ENCODE data around the gene C19orf12.
"Not testable (repeated sequence)": the region's sequence is repeated elsewhere in the genome, so short reads cannot be mapped to it uniquely, and the experiment has no call there.

C19orf12 gene

GRCh38 chr19:29715701-29716581, 880 bp upstream of the C19orf12 start:
- Histone ChIP-seq H3K4me3 (ENCODE audit: low read length) (peak overlapping the region; percentile 87), H3K4me1 (ENCODE audit: insufficient read depth, low read length) (peaks cover 17% of the 10 kb centered on the region), H3K9me3 (ENCODE audit: low read length) (no peaks in the 10 kb centered on the region), H3K36me3 (ENCODE audit: insufficient read depth, low read length) (peaks cover 5% of the 10 kb centered on the region), H3K27me3 (ENCODE audit: insufficient read depth, low read length) (no peaks in the 10 kb centered on the region), H2AFZ (ENCODE audit: low read depth, low read length) (peak overlapping the region; percentile 94)

GRCh38 chr19:29714371-29714952, 599 bp downstream of the C19orf12 start:
- H3K4me3 ChIP-seq (ENCODE audit: low read length), result peak overlapping the region; percentile 87

GRCh38 chr19:29712744-29713516, 2.1 kb downstream of the C19orf12 start:
- Histone ChIP-seq H3K4me1 (ENCODE audit: insufficient read depth, low read length) (peaks cover 17% of the 10 kb centered on the region), H3K36me3 (ENCODE audit: insufficient read depth, low read length) (peaks cover 14% of the 10 kb centered on the region), H3K4me3 (ENCODE audit: low read length) (no peak overlapping the region), H3K9me3 (ENCODE audit: low read length) (no peaks in the 10 kb centered on the region), H3K27me3 (ENCODE audit: insufficient read depth, low read length) (no peaks in the 10 kb centered on the region), H2AFZ (ENCODE audit: low read depth, low read length) (no peak overlapping the region)

More at GRCh38 chr19:29714371-29714952, 599 bp downstream of the C19orf12 start:
- Histone ChIP-seq H3K27me3 (ENCODE audit: insufficient read depth, low read length) (no peaks in the 10 kb centered on the region), H3K4me1 (ENCODE audit: insufficient read depth, low read length) (peaks cover 17% of the 10 kb centered on the region), H3K36me3 (ENCODE audit: insufficient read depth, low read length) (peaks cover 5% of the 10 kb centered on the region), H3K9me3 (ENCODE audit: low read length) (no peaks in the 10 kb centered on the region), H2AFZ (ENCODE audit: low read depth, low read length) (peak overlapping the region; percentile 94)

GRCh38 chr19:29711584-29712132, 3.4 kb downstream of the C19orf12 start:
- Histone ChIP-seq H3K27me3 (ENCODE audit: insufficient read depth, low read length) (no peaks in the 10 kb centered on the region), H3K9me3 (ENCODE audit: low read length) (no peaks in the 10 kb centered on the region), H3K36me3 (ENCODE audit: insufficient read depth, low read length) (peaks cover 19% of the 10 kb centered on the region), H3K4me1 (ENCODE audit: insufficient read depth, low read length) (peaks cover 17% of the 10 kb centered on the region), H2AFZ (ENCODE audit: low read depth, low read length) (no peak overlapping the region), H3K4me3 (ENCODE audit: low read length) (no peak overlapping the region)

GRCh38 chr19:29709440-29709798, 5.6 kb downstream of the C19orf12 start:
- not testable (repeated sequence) for H2AFZ ChIP-seq (ENCODE audit: low read depth, low read length); H3K4me1 ChIP-seq (ENCODE audit: insufficient read depth, low read length); H3K27me3 ChIP-seq (ENCODE audit: insufficient read depth, low read length); H3K4me3 ChIP-seq (ENCODE audit: low read length); H3K9me3 ChIP-seq (ENCODE audit: low read length)
- H3K36me3 ChIP-seq (ENCODE audit: insufficient read depth, low read length), result peaks cover 27% of the 10 kb centered on the region

- H3K9me3 ChIP-seq (ENCODE audit: low read length), result no peaks in the 10 kb centered on the region
- peaks cover 3% of the 10 kb centered on the region for H3K4me1 ChIP-seq (ENCODE audit: insufficient read depth, low read length)
- peaks cover 30% of the 10 kb centered on the region for H3K36me3 ChIP-seq (ENCODE audit: insufficient read depth, low read length)
- H2AFZ ChIP-seq (ENCODE audit: low read depth, low read length), result no peak overlapping the region
- no peaks in the 10 kb centered on the region for H3K27me3 ChIP-seq (ENCODE audit: insufficient read depth, low read length)
- H3K4me3 ChIP-seq (ENCODE audit: low read length), result no peak overlapping the region
These were observed 6.3 kb downstream of the C19orf12 start for GRCh38 chr19:29708554-29709439.

GRCh38 chr19:29706635-29707034, 8.4 kb downstream of the C19orf12 start:
- no peaks in the 10 kb centered on the region for H3K27me3 ChIP-seq (ENCODE audit: insufficient read depth, low read length)
- H2AFZ ChIP-seq (ENCODE audit: low read depth, low read length), result no peak overlapping the region
- H3K4me3 ChIP-seq (ENCODE audit: low read length), result no peak overlapping the region
- peaks cover 25% of the 10 kb centered on the region for H3K36me3 ChIP-seq (ENCODE audit: insufficient read depth, low read length)
- H3K9me3 ChIP-seq (ENCODE audit: low read length), result no peaks in the 10 kb centered on the region
- H3K4me1 ChIP-seq (ENCODE audit: insufficient read depth, low read length), result no peaks in the 10 kb centered on the region

- Histone ChIP-seq H3K9me3 (ENCODE audit: low read length) (no peaks in the 10 kb centered on the region), H2AFZ (ENCODE audit: low read depth, low read length) (no peak overlapping the region), H3K4me1 (ENCODE audit: insufficient read depth, low read length) (no peaks in the 10 kb centered on the region), H3K36me3 (ENCODE audit: insufficient read depth, low read length) (peaks cover 25% of the 10 kb centered on the region), H3K27me3 (ENCODE audit: insufficient read depth, low read length) (no peaks in the 10 kb centered on the region), H3K4me3 (ENCODE audit: low read length) (no peak overlapping the region)
These were observed 9.4 kb downstream of the C19orf12 start for GRCh38 chr19:29705706-29706105.

- Histone ChIP-seq H3K27me3 (ENCODE audit: insufficient read depth, low read length) (no peaks in the 10 kb centered on the region), H2AFZ (ENCODE audit: low read depth, low read length) (no peak overlapping the region), H3K4me1 (ENCODE audit: insufficient read depth, low read length) (no peaks in the 10 kb centered on the region), H3K9me3 (ENCODE audit: low read length) (no peaks in the 10 kb centered on the region), H3K36me3 (ENCODE audit: insufficient read depth, low read length) (peaks cover 25% of the 10 kb centered on the region), H3K4me3 (ENCODE audit: low read length) (no peak overlapping the region)
These were observed 10.2 kb downstream of the C19orf12 start for GRCh38 chr19:29704562-29705558.

GRCh38 chr19:29702963-29703320, 12.1 kb downstream of the C19orf12 start:
- H2AFZ ChIP-seq (ENCODE audit: low read depth, low read length), result no peak overlapping the region
- no peaks in the 10 kb centered on the region for H3K27me3 ChIP-seq (ENCODE audit: insufficient read depth, low read length)
- H3K4me3 ChIP-seq (ENCODE audit: low read length), result no peak overlapping the region
- no peaks in the 10 kb centered on the region for H3K4me1 ChIP-seq (ENCODE audit: insufficient read depth, low read length)
- H3K36me3 ChIP-seq (ENCODE audit: insufficient read depth, low read length), result peaks cover 17% of the 10 kb centered on the region
- no peaks in the 10 kb centered on the region for H3K9me3 ChIP-seq (ENCODE audit: low read length)

- Histone ChIP-seq H3K36me3 (ENCODE audit: insufficient read depth, low read length) (peaks cover 13% of the 10 kb centered on the region), H2AFZ (ENCODE audit: low read depth, low read length) (no peak overlapping the region), H3K4me3 (ENCODE audit: low read length) (no peak overlapping the region), H3K27me3 (ENCODE audit: insufficient read depth, low read length) (no peaks in the 10 kb centered on the region), H3K4me1 (ENCODE audit: insufficient read depth, low read length) (no peaks in the 10 kb centered on the region), H3K9me3 (ENCODE audit: low read length) (no peaks in the 10 kb centered on the region)
These were observed 12.7 kb downstream of the C19orf12 start for GRCh38 chr19:29702161-29702962.
